Memory B cell (primary cell): ENCODE measurements around the gene RNF113B.

Experiments
- ATAC-seq: fragments of 150-1000 bp; cut with Tn5 transposase; 2 replicates; pipeline ENCODE4 v1.10.0; 2021; ENCODE audit warnings: low read depth, mild to moderate bottlenecking, moderate library complexity
- DNase-seq, 2 donors: peaks; one replicate each; pipeline ENCODE4 v3.0.0; 2022; ENCODE audit warnings: low spot score in 2 of 2
- H3K27ac Mint-ChIP-seq: one replicate; pipeline ENCODE4 v1.8.0; 2022; ENCODE audit warnings: mild to moderate bottlenecking, moderate library complexity, mixed read lengths
- H3K27me3 Mint-ChIP-seq: one replicate; pipeline ENCODE4 v1.8.0; 2022; ENCODE audit warnings: mixed read lengths
- H3K36me3 Mint-ChIP-seq: one replicate; pipeline ENCODE4 v1.8.0; 2022; ENCODE audit warnings: mild to moderate bottlenecking, mixed read lengths
- H3K4me1 Mint-ChIP-seq: one replicate; pipeline ENCODE4 v1.8.0; 2022; ENCODE audit warnings: mixed read lengths
- H3K4me3 Mint-ChIP-seq: one replicate; pipeline ENCODE4 v1.8.0; 2022; ENCODE audit warnings: mild to moderate bottlenecking, moderate library complexity, mixed read lengths
- H3K9me3 Mint-ChIP-seq: one replicate; pipeline ENCODE4 v1.8.0; 2022; ENCODE audit warnings: mixed read lengths

RNF113B gene

DNA sequence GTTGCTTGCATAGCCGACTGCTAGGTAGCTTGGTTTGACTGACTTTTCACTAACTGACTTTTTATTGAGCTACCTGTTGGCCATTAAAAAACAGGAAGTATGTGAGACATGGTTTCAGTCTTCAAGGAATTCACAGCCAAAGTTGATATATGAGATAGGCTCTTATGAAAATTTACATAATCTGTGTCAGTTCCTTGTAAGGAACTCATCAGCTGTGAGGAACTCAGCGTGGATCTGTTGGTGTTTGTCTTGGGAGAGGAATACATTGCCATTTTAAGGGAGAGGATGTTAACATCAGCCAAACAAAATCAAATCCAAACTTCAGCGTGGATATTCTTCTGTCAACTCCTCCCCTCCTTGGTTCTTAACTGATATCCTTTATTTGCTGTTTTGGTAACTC lies 2.0 kb downstream of the RNF113B start:
- Mint-ChIP-seq H3K4me3 (no peak overlapping the region), H3K36me3 (no peaks in the 10 kb centered on the region), H3K9me3 (no peaks in the 10 kb centered on the region), H3K4me1 (no peaks in the 10 kb centered on the region), H3K27ac (no peak overlapping the region), H3K27me3 (peaks cover 3% of the 10 kb centered on the region)
- DNase-seq (no peak), ATAC-seq (peak; percentile 34)

DNA sequence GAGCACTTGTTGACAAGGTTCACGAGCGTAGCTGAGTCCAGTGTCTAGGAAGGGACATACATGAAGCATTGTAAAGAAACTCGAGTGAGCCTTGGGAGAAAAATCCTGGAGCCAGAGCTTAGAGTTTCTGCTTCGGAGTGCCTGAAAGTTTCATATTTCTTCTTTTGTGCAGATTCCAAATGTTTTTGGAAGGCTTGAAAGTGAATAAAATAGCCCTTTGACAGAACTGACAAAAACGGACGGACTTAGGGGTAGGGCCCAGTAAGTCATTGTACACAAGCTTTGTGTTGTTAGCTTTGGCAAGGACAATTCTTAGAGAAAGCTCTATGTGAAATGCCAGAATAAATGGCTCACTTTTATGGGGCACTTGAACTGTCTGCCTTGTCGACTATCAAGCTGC lies 2.8 kb downstream of the RNF113B start:
- H3K36me3 Mint-ChIP-seq: no peaks in the 10 kb centered on the region
- H3K9me3 Mint-ChIP-seq: no peaks in the 10 kb centered on the region
- H3K27ac Mint-ChIP-seq: no peak overlapping the region
- no peak for ATAC-seq
- no peak for DNase-seq
- no peak overlapping the region for H3K4me3 Mint-ChIP-seq
- peaks cover 3% of the 10 kb centered on the region for H3K27me3 Mint-ChIP-seq
- no peaks in the 10 kb centered on the region for H3K4me1 Mint-ChIP-seq

DNA sequence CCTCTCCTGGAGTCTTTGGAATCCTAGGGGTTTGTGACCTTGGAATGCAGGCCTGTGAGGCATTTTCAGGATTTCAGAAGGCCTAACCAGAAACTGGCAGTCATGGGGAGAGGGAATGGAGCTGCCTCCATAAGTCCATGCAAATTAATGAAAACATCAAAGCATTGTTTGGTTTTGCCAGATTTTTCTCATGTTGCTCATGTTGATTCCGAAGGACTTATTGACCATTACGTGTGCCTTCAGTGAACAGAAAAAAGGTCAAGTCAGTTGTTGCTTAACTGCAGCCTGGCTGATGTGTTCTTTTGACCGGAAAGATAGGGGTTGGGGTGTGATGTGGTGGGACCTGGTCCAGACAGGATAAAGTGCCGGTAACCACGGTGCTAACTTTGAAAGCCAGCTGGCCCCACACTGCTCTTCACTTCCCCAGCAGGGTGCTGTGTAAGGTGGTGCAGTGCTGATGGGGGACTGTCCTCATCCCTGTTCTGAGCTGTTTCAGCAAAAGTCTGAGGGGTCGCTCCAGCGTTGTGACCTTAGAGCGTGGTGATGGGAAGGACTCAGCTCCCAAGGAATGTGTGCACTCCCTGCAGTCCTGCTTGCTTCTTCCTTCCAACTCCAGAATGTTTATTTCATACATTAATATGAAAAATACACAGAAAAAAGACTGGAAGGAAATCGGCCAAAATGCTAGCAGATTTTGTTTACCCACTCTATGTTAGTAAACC lies 3.5 kb downstream of the RNF113B start:
- DNase-seq: no peak
- no peaks in the 10 kb centered on the region for H3K9me3 Mint-ChIP-seq
- ATAC-seq: no peak
- H3K27me3 Mint-ChIP-seq: peaks cover 3% of the 10 kb centered on the region
- no peak overlapping the region for H3K27ac Mint-ChIP-seq
- H3K36me3 Mint-ChIP-seq: no peaks in the 10 kb centered on the region
- H3K4me1 Mint-ChIP-seq: no peaks in the 10 kb centered on the region
- no peak overlapping the region for H3K4me3 Mint-ChIP-seq

DNA sequence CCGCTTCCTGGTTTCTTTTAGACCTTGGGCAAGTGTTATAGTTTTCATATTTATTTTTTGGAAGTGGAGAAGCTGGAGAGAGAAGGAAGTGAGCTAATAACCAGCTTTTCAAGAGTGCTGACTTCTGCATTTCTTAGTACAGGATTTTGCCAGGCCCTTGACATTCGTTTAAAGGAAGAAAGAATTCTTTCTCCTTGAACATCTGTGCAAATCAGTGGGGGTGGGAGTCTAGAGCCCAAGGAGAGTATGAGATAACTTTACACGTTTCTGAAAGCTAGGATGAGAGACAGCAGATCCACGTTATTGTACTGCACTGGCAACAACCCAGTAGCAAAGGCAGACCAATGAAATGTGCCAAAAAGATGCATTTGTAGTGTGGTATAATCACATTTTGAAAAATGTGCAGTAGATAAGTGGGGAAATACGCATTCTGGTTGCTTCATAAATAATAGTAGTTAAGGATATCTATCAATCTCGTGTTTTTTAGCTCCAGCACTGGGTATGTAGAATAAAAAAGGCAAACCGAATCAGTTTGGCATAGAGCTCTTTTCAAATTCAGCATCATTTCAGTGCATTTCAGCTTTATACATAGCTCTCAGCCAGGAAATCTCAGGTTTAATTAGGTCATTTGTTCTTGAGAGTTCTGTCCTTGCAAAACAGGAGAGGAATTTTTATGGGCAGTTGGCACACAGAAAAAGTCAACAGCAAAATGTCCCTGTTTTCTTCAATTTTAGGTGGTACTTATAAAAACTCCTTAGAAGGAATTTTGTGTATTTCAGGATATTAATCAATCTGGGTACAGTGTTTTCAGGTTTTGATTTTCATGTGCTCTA lies 4.3 kb downstream of the RNF113B start:
- DNase-seq (no peak), ATAC-seq (no peak)
- no peaks in the 10 kb centered on the region for H3K4me1 Mint-ChIP-seq
- H3K4me3 Mint-ChIP-seq: no peak overlapping the region
- H3K9me3 Mint-ChIP-seq: no peaks in the 10 kb centered on the region
- no peak overlapping the region for H3K27ac Mint-ChIP-seq
- no peaks in the 10 kb centered on the region for H3K36me3 Mint-ChIP-seq
- peaks cover 3% of the 10 kb centered on the region for H3K27me3 Mint-ChIP-seq

- no peak for DNase-seq
- Mint-ChIP-seq H3K27me3 (peaks cover 3% of the 10 kb centered on the region), H3K4me3 (no peak overlapping the region), H3K4me1 (no peaks in the 10 kb centered on the region), H3K9me3 (no peaks in the 10 kb centered on the region), H3K27ac (no peak overlapping the region), H3K36me3 (no peaks in the 10 kb centered on the region)
- no peak for ATAC-seq
Measured at GRCh38 chr13:98171900-98172589, 5.0 kb downstream of the RNF113B start.

- DNase-seq: no peak
- no peak overlapping the region for H3K4me3 Mint-ChIP-seq
- H3K27me3 Mint-ChIP-seq: peaks cover 3% of the 10 kb centered on the region
- no peaks in the 10 kb centered on the region for H3K4me1 Mint-ChIP-seq
- no peaks in the 10 kb centered on the region for H3K9me3 Mint-ChIP-seq
- no peak for ATAC-seq
- no peaks in the 10 kb centered on the region for H3K36me3 Mint-ChIP-seq
- no peak overlapping the region for H3K27ac Mint-ChIP-seq
Measured at GRCh38 chr13:98169331-98169730, 7.7 kb downstream of the RNF113B start.

DNA sequence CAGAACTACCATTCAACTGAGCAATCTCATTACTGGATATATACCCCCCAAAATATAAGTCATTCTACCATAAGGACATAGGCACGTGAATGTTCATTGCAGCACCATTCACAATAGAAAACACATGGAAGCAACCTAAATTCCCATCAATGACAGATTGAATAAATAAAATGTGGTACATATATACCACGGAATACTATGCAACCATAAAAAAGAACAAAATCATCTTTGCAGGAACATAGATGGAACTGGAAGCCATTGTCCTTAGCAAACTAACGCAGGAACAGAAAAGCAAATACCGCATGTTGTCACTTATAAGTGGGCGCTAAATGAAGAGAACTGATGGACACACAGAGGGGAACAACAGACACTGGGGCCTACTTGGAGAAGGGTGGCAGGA lies 14.1 kb downstream of the RNF113B start:
- H3K9me3 Mint-ChIP-seq: peaks cover 2% of the 10 kb centered on the region
- no peaks in the 10 kb centered on the region for H3K36me3 Mint-ChIP-seq
- peaks cover 4% of the 10 kb centered on the region for H3K27me3 Mint-ChIP-seq
- ATAC-seq (no peak), DNase-seq (no peak)
- no peak overlapping the region for H3K27ac Mint-ChIP-seq
- H3K4me3 Mint-ChIP-seq: no peak overlapping the region
- no peaks in the 10 kb centered on the region for H3K4me1 Mint-ChIP-seq

DNA sequence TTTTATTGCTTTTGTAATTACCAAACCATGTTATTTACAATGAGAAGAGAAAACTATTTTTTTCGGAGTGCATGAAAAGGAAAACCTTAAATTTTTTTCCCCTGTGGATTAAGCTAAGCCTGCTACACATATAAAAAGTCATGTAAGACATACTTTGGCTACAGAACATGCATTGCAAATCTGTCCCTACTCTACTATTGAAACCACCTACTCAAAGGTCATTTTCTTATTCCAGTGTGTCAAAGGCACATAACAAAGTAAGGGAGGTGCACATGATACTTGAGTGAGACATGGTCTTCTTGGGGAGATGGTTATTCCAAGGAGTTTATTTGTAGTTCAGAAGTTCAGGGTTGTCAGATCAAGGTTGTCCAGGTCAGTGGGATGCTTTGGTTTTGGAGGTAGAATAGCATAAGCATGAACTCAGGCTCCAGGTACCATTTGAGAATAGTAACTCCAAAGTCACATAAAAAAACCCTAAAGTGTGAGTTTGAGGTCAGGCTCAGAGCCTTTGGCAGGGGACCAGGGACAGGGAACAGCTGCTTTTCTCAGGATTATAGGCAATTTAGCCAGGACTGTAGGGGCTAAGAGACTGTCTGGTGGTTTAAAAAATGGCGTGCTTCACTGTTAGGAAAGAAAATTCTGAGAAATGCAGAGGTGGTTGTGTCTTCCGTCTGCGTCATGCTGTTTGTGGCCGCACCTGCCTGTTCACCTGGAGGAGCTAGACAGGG lies 18.7 kb downstream of the RNF113B start:
- DNase-seq (no peak), ATAC-seq (no peak)
- Mint-ChIP-seq H3K4me3 (no peak overlapping the region), H3K36me3 (no peaks in the 10 kb centered on the region), H3K27ac (no peak overlapping the region), H3K27me3 (peaks cover 8% of the 10 kb centered on the region), H3K4me1 (no peaks in the 10 kb centered on the region), H3K9me3 (peaks cover 2% of the 10 kb centered on the region)

DNA sequence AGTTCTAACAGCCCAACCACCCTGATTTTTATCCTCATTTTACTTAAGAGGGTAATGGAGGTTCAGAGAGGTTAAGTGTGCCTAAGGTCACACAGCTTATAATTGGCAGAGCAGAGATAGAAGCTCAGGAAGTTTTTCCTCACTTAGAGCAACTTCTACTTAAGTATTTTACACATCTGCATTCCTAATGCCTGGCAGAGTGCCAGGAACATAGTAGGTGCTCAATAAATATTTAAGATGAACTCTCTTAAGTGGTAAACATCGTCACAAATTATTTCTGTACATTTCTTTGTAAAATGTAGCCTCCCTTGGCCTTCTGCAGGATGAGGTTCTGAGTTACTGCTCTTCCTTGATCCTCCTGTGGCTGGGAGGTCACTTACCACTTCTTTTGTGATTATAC lies 19.5 kb downstream of the RNF113B start:
- H3K36me3 Mint-ChIP-seq: no peaks in the 10 kb centered on the region
- no peak overlapping the region for H3K27ac Mint-ChIP-seq
- DNase-seq (no peak), ATAC-seq (no peak)
- H3K27me3 Mint-ChIP-seq: peaks cover 10% of the 10 kb centered on the region
- peaks cover under 1% of the 10 kb centered on the region for H3K9me3 Mint-ChIP-seq
- H3K4me1 Mint-ChIP-seq: no peaks in the 10 kb centered on the region
- H3K4me3 Mint-ChIP-seq: no peak overlapping the region

- Mint-ChIP-seq H3K4me3 (no peak overlapping the region), H3K9me3 (no peaks in the 10 kb centered on the region), H3K4me1 (no peaks in the 10 kb centered on the region), H3K36me3 (no peaks in the 10 kb centered on the region), H3K27ac (no peak overlapping the region), H3K27me3 (peaks cover 11% of the 10 kb centered on the region)
- DNase-seq (no peak), ATAC-seq (no peak)
Measured at GRCh38 chr13:98157188-98157587, 19.9 kb downstream of the RNF113B start.

- ATAC-seq: no peak
- H3K36me3 Mint-ChIP-seq: no peaks in the 10 kb centered on the region
- H3K4me3 Mint-ChIP-seq: no peak overlapping the region
- peaks cover 15% of the 10 kb centered on the region for H3K27me3 Mint-ChIP-seq
- H3K4me1 Mint-ChIP-seq: no peaks in the 10 kb centered on the region
- DNase-seq: no peak
- no peak overlapping the region for H3K27ac Mint-ChIP-seq
- no peaks in the 10 kb centered on the region for H3K9me3 Mint-ChIP-seq
Measured at GRCh38 chr13:98156259-98156658, 20.8 kb downstream of the RNF113B start.

- Mint-ChIP-seq H3K4me1 (no peaks in the 10 kb centered on the region), H3K4me3 (no peak overlapping the region), H3K36me3 (no peaks in the 10 kb centered on the region), H3K27me3 (peaks cover 15% of the 10 kb centered on the region), H3K9me3 (no peaks in the 10 kb centered on the region), H3K27ac (no peak overlapping the region)
- no peak for DNase-seq
- ATAC-seq: no peak
Measured at GRCh38 chr13:98155475-98156109, 21.5 kb downstream of the RNF113B start.

- Mint-ChIP-seq H3K4me3 (no peak overlapping the region), H3K27me3 (peaks cover 13% of the 10 kb centered on the region), H3K27ac (no peak overlapping the region), H3K36me3 (no peaks in the 10 kb centered on the region), H3K4me1 (no peaks in the 10 kb centered on the region), H3K9me3 (peaks cover 1% of the 10 kb centered on the region)
- no peak for DNase-seq
- ATAC-seq: no peak
Measured at GRCh38 chr13:98150832-98151479, 26.1 kb downstream of the RNF113B start.
